Uterus (tissue), 2 donors: ENCODE measurements around the gene CPZ.

Experiments used
- POLR2A ChIP-seq, 2 donors: fragments of 450-650 bp; IDR thresholded peaks; one replicate each; pipeline ENCODE4 v1.6.1; 2016; ENCODE audit warnings: antibody characterized with exemption in 2 of 2, mild to moderate bottlenecking in 1 of 2, moderate library complexity in 1 of 2
- TF ChIP-seq, protein P1 (sequence below), 4 experiments: fragments of 200-600 bp in 2 of 4; fragments of 450-650 bp in 2 of 4; sonication (generic) in 2 of 4; IDR thresholded peaks; one replicate each; pipeline ENCODE4 v1.5.1; 2016 to 2019; ENCODE audit warnings: antibody characterized with exemption in 4 of 4, mild to moderate bottlenecking in 2 of 4, moderate library complexity in 1 of 4

- TF ChIP-seq, protein P1, sequence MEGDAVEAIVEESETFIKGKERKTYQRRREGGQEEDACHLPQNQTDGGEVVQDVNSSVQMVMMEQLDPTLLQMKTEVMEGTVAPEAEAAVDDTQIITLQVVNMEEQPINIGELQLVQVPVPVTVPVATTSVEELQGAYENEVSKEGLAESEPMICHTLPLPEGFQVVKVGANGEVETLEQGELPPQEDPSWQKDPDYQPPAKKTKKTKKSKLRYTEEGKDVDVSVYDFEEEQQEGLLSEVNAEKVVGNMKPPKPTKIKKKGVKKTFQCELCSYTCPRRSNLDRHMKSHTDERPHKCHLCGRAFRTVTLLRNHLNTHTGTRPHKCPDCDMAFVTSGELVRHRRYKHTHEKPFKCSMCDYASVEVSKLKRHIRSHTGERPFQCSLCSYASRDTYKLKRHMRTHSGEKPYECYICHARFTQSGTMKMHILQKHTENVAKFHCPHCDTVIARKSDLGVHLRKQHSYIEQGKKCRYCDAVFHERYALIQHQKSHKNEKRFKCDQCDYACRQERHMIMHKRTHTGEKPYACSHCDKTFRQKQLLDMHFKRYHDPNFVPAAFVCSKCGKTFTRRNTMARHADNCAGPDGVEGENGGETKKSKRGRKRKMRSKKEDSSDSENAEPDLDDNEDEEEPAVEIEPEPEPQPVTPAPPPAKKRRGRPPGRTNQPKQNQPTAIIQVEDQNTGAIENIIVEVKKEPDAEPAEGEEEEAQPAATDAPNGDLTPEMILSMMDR (IDR thresholded peaks at IDR 0.05) = no peak
- no peak for TF ChIP-seq POLR2A (IDR thresholded peaks at IDR 0.05)
Measured at GRCh38 chr4:8582941-8583654, 9.5 kb upstream of the CPZ start.
